Dedifferentiated amniotic fluid mesenchymal stem cell (primary cell): ENCODE results near the gene DYNLT5.
"Not testable (repeated sequence)": the region's sequence is repeated elsewhere in the genome, so short reads cannot be mapped to it uniquely, and the experiment has no call there.

ENCODE experiments used
- DNase-seq: peaks from one replicate; pipeline ENCODE4 v3.0.0-alpha.2; 2016; ENCODE audit errors: extremely low spot score

DYNLT5 gene

GRCh38 chr1:66750577-66750976 lies 1.7 kb upstream of the DYNLT5 start:
- DNase-seq, result no peak

GRCh38 chr1:66751160-66751559 lies 1.1 kb upstream of the DYNLT5 start:
- no peak for DNase-seq

GRCh38 chr1:66752671-66753371 lies 562 bp downstream of the DYNLT5 start:
- no peak for DNase-seq

DNA sequence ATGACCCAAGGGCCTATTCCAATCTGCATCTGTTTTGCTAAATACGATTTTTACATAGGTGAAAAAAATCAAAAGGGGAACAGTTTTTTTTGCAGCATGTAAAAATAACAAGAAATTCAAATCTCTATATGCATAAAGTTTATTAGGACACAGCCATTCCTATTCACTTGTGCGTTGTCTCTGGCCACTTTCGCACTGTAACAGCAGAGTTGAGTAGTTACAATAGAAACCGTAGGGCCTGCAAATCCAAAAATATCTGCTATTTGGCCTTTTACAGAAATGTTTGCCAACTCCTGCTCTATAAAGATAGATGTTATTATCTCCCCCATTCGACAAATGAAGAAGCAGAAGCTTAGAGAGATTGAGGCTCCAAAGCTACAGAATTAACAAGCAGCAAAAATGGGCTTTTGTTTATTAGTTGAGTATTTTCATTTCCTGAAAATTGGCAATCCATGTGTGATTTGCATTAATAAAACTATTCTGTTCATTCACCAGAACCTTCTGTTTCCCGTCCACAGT lies 5.5 kb downstream of the DYNLT5 start:
- DNase-seq, result no peak

DNA sequence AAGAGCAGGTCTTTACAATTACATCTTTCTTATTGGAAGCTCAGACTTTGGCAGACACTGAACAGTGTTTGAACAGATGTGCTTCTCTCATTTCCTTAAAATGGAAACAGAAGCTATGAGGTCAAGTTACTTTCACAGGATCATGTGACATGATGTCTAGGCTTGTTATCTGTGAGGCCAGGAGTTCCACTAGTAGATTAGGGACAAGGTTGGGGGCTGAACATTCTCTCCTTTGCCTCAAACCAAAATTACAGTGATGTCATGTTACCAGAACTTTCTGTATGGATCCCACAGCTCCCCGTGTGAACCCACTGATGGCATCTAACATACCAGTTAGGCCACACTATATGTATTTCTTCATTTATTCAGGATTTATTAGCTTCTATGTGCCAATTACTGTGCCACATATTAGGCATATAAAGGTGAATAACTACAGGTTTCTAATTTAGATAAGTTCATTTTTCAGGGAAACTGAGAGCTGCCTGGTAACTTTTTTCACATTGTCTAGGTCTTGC lies 6.0 kb downstream of the DYNLT5 start:
- no peak for DNase-seq

- no peak for DNase-seq
These were observed 8.2 kb downstream of the DYNLT5 start for GRCh38 chr1:66760506-66760905.

GRCh38 chr1:66761221-66761620 lies 9.0 kb downstream of the DYNLT5 start:
- DNase-seq, result no peak

DNA sequence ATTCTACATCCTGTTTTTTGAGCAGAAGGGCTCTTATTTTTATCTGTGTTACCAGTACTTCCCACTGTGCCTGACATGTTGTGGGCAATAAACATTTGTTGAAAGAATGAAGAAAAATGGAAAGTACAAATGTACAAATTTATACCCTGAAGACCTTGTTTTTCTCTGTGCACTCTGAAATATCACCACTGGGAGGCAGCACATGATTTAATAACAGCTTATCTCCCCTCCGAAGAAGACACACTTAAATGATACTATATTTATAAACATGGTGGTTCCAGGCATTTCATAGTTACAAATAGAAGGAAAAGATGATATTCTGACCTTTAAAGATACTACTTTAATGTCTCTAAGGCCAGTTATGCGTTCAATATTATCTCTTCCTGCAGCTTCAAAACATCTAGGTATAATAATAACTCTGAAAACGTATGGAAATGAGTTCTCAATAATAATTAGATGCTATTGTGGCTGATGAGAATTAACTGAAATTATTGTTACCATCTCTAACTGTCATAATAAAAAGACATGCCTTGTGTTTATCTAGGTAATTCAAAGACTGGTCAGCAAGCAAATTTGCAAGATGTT lies 12.8 kb downstream of the DYNLT5 start:
- peak; percentile 69 for DNase-seq

GRCh38 chr1:66767626-66768025 lies 15.4 kb downstream of the DYNLT5 start:
- no peak for DNase-seq

DNA sequence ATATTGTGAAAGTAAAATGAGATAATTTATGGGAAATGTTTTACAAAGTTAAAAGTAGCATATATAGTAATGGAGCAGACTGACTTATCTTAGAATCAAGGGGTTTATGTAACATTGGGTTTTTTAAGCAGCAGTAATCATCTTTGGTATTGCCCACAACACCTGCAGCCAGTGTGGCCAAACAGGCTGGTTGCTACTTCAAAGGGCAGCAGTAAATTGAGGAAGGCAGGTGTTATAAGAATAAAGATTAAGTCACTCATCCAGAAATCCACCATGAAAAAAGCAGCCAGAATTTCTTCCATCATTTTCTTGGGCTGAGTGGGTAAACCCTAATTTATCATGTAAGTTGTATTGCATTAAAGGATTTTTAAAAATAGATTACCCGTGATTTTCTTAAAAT lies 16.7 kb downstream of the DYNLT5 start:
- DNase-seq, result no peak

DNA sequence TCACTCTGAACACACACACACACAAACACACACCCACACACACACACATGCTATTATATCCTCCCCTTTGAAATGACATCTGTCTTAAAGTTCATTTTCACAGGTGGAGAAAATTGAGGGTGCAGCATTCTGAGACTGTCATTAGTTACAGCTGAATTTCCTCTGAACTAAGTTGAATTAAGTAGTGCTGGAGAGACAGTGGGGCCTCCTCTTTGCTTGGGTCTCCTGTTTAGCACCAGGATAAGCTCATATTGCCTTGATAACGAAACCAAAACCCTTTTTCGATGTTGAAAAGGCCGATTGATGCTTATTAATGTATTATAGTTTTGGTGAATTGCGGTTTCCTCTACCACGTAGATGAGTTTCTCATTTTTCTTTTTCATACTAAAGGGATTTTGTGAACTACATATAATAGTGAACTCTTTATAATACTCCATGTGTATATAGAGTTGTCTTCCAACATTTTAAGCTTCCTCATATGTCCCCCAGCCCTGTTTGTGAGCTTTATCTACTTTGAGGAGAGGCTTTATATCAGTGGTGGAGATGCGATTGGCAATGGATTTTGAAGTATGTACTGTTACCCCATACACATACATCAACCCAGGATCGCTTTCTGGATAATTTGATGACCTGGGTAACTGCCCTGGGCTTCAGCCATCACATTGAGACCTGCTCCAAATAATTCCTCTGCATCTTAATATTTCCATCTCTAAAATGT lies 17.4 kb downstream of the DYNLT5 start:
- no peak for DNase-seq

DNA sequence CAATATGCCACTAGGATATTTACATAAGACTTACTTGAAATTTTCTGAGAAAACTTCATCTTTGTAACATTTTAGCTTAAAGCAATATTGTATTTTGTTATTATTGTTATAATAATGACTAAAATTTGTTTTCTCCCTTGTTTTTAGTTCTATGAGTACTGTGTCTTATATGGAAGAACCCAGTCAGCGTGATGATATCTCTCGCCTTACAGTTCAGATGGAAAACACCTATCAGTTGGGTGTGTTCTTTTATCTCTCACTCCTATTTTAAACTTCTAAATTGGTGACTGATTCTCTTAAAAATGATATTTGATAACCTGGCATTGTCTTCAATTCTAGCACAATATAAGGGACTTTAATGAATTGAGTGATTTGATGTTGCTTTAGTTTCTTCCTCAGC lies 18.0 kb downstream of the DYNLT5 start:
- DNase-seq, result no peak

DNA sequence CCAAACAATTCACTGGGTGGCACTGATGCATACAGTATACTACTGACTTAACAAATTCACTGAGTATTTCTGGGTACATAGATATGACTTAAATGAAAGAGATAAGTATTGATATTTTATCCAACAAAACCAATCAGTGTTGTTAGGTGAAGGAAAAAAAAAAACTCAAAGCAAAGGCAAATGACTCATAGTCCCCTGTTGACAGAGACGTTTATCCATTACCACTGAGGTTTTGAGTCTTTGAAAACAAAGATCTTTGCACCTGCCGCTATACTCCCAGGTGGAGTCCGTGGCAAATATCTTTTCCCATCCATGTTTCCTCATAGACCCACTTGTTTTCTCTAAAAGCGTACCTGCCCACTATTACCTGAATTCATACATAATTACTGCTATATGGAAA lies 18.4 kb downstream of the DYNLT5 start:
- no peak for DNase-seq

DNA sequence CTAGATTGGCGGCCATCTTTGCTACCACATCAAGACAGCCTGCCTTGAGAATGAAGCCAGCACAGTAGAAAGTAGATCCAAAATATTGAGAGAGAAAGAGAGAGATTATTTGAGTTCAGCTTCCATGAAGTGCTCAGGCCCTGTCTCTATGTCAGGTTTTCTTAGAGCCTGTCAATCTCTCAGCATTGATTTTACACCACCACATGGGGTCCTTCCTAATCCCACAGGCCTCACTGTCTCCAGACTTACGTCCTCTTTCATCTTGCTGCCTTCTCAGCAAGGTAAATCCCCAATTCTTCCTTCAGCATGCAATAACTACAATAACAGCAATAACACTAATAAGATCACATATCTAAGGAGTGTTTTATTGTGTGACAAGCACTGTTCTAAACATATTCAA lies 21.0 kb downstream of the DYNLT5 start:
- DNase-seq, result no peak

DNA sequence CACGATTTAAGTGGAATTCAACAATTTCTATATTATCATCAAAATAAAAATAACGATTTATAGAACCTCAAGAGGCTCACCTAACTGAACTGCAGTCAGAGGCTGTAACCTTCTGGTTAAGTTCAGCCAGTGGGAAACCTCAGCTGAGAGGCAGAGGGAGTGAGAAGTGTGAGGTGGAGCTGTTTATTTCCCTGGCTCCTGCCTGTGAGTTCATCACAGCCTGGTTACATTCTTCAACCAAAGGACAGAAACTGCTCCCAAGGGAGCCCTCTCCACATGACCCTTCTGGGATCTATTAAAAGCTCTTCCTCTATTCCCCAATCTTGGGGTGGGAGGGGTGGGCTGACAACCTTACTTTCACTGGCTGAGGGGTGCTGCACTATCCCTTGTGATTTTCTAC lies 22.2 kb downstream of the DYNLT5 start:
- no peak for DNase-seq

- DNase-seq, result no peak
These were observed 23.4 kb downstream of the DYNLT5 start for GRCh38 chr1:66775646-66776045.

- no peak for DNase-seq
These were observed 25.6 kb downstream of the DYNLT5 start for GRCh38 chr1:66777831-66778230.

DNA sequence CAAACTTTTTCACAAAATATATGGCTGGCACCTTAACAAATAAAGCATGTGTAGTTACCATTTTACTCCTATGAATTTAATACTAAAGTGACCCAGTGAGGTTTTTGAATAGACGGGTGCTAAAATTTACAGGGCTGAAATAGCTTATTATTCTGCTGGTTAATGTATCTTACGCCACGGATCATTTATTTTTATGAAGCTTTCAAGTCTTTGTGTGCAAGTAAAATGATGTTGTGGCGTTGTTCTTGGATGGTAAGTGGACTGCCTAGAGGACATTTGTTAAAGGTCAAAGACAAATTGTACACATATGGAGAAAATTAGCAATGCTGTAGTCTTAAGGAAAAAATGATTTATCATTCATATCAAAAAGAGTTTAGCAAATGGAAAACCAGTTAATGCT lies 26.0 kb downstream of the DYNLT5 start:
- no peak for DNase-seq

GRCh38 chr1:66778969-66779368 lies 26.7 kb downstream of the DYNLT5 start:
- no peak for DNase-seq

DNA sequence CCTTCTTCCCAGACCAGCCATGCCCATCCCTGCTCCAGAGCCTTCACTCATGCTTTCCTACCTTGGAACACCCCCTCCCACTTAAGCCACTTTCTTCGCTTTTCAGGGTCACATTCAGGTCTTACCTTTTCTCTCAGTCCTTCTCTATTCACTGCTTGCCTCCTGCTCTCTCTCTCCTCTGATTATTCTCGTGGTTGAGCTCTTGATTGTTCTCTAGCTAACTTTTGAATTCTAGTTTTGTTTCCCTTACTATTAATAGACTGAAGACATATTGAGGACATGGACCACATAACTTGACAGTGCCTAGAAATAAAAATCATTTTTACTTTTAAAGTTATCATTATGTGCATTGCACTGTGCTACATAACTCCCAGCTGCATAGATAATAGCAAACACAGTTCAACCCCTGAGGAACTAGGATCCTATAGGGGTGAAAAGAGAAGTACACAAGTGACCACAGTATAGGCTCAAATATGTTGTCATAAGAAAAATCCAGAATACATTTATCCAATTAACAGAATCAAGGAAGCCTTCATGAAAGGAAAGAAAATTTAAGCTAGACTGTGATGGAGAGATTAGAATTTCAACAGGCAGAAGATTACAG lies 27.3 kb downstream of the DYNLT5 start:
- no peak for DNase-seq

DNA sequence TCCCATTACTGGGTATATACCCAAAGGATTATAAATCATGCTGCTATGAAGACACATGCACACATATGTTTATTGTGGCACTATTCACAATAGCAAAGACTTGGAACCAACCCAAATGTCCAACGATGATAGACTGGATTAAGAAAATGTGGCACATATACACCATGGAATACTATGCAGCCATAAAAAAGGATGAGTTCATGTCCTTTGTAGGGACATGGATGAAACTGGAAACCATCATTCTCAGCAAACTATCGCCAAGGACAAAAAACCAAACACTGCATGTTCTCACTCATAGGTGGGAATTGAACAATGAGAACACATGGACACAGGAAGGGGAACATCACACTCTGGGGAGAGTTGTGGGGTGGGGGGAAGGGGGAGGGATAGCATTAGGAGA lies 33.5 kb downstream of the DYNLT5 start:
- not testable (repeated sequence) for DNase-seq

- no peak for DNase-seq
These were observed 35.4 kb downstream of the DYNLT5 start for GRCh38 chr1:66787641-66788040.
